Smooth muscle cell (in vitro differentiated cells): Measurements from ENCODE around the gene C10orf105. TPM values are rescaled to one million over a fixed set of nuclear protein-coding genes. Genes with fewer than 3 reads are reported as not detected.

Experiments
- DNase-seq: peaks from one replicate; lab custom pipeline; 2025; ENCODE audit not compliant: unreplicated experiment; lab: John Stamatoyannopoulos, UW
- H2AFZ ChIP-seq: fragments of 200-600 bp; sonication (generic); 2 replicates; pipeline ENCODE4 v1.6.0; 2016; ENCODE audit warnings: antibody characterized with exemption, low read depth, mild to moderate bottlenecking
- H3F3A ChIP-seq: fragments of 200-600 bp; sonication (generic); 2 replicates; pipeline ENCODE4 v1.6.0; 2017; ENCODE audit warnings: antibody characterized with exemption, low read depth
- H3K27ac ChIP-seq: fragments of 200-600 bp; sonication (generic); 2 replicates; pipeline ENCODE4 v1.5.1; 2016; ENCODE audit warnings: low read depth, mild to moderate bottlenecking
- H3K27me3 ChIP-seq: fragments of 200-600 bp; sonication (generic); 2 replicates; pipeline ENCODE4 v1.6.1; 2016; ENCODE audit warnings: low read depth, mild to moderate bottlenecking
- H3K36me3 ChIP-seq: fragments of 200-600 bp; sonication (generic); 2 replicates; pipeline ENCODE4 v1.5.1; 2016; ENCODE audit warnings: low read depth
- H3K4me1 ChIP-seq: fragments of 200-600 bp; sonication (generic); 2 replicates; pipeline ENCODE4 v1.5.1; 2016; ENCODE audit warnings: low read depth
- H3K4me2 ChIP-seq: fragments of 200-600 bp; sonication (generic); 2 replicates; pipeline ENCODE4 v1.6.0; 2016; ENCODE audit warnings: mild to moderate bottlenecking
- H3K4me3 ChIP-seq: fragments of 200-600 bp; sonication (generic); 2 replicates; pipeline ENCODE4 v1.5.1; 2016; ENCODE audit warnings: mild to moderate bottlenecking
- H3K79me2 ChIP-seq: fragments of 200-600 bp; sonication (generic); 2 replicates; pipeline ENCODE4 v1.6.0; 2016; ENCODE audit warnings: low read depth, mild to moderate bottlenecking
- H3K9ac ChIP-seq: fragments of 200-600 bp; sonication (generic); 2 replicates; pipeline ENCODE4 v1.6.0; 2016; ENCODE audit warnings: low read depth
- H3K9me3 ChIP-seq: fragments of 200-600 bp; sonication (generic); replicated peaks from 2 replicates; pipeline ENCODE4 v1.5.1; 2016; ENCODE audit warnings: low read depth
- H4K20me1 ChIP-seq: fragments of 200-600 bp; sonication (generic); 2 replicates; pipeline ENCODE4 v1.6.0; 2016; ENCODE audit warnings: low read depth
- CTCF ChIP-seq: fragments of 200-600 bp; sonication (generic); IDR thresholded peaks from 2 replicates; pipeline ENCODE4 v1.5.1; 2017; ENCODE audit warnings: borderline replicate concordance, mild to moderate bottlenecking, antibody characterized with exemption; ENCODE audit not compliant: insufficient read depth, poor library complexity, severe bottlenecking
- WGBS: methylation state at CpG from one replicate; pipeline ENCODE4 v1.1.7; 2016; ENCODE audit warnings: low lambda C conversion rate; 5-methylcytosine and 5-hydroxymethylcytosine counted together
- polyA plus RNA-seq: library from polyadenylated mRNA; unstranded; fragments of >200 nt; fragmentation: Nextera tagmentation; extraction: Ambion mirVana; gene quantifications from 2 replicates; pipeline ENCODE4 v1.2.1, GENCODE V29; 2016
- total RNA-seq: library from RNA; depleted of rRNA; stranded (reverse); fragments of >200 nt; gene quantifications from 2 replicates; pipeline ENCODE4 v1.2.3, GENCODE V29; 2014

Gene C10orf105
- total RNA-seq (0.09 TPM in 1 of 2 replicates, not detected in the other), polyA plus RNA-seq (not detected in 2 replicates)

GRCh38 chr10:71719464-71720201 is at the start of gene C10orf105:
Gene C10orf105, minus strand, starts transcription at chr10:71719778. Its CDS starts 3,441 bp downstream, at chr10:71716337.
- Histone ChIP-seq H2AFZ (no peak within 1 kb of the TSS), H3K79me2 (no peaks in the 10 kb centered on the region), H3K36me3 (no peaks in the 10 kb centered on the region), H4K20me1 (no peaks in the 10 kb centered on the region), H3K27me3 (no peaks in the 10 kb centered on the region), H3K9ac (no peak within 1 kb of the TSS), H3K4me2 (no peak within 1 kb of the TSS), H3K4me3 (no peak within 1 kb of the TSS), H3K9me3 (no peaks in the 10 kb centered on the region), H3F3A (no peaks in the 10 kb centered on the region), H3K4me1 (peaks cover 5% of the 10 kb centered on the region), H3K27ac (no peak within 1 kb of the TSS)
- TF ChIP-seq CTCF, result no peak
- WGBS, result 75% methylated on average over 14 of the region's 14 CpGs
- no peak for DNase-seq

- Histone ChIP-seq H3K27ac (no peak overlapping the region), H2AFZ (no peak overlapping the region), H3K4me1 (no peaks in the 10 kb centered on the region), H3K9me3 (no peaks in the 10 kb centered on the region), H3K36me3 (no peaks in the 10 kb centered on the region), H4K20me1 (no peaks in the 10 kb centered on the region), H3F3A (peaks cover 10% of the 10 kb centered on the region), H3K4me2 (no peak overlapping the region), H3K4me3 (no peak overlapping the region), H3K27me3 (no peaks in the 10 kb centered on the region), H3K9ac (no peak overlapping the region), H3K79me2 (no peaks in the 10 kb centered on the region)
- TF ChIP-seq CTCF, result no peak
- WGBS, result 86% methylated on average over 8 of the region's 10 CpGs
- DNase-seq, result no peak
Observed at GRCh38 chr10:71767420-71768035, 48.0 kb upstream of the C10orf105 start.

GRCh38 chr10:71766717-71767419 is 47.3 kb upstream of the C10orf105 start:
- Histone ChIP-seq H3K27ac (no peak overlapping the region), H3K27me3 (no peaks in the 10 kb centered on the region), H3K79me2 (no peaks in the 10 kb centered on the region), H3K9me3 (no peaks in the 10 kb centered on the region), H3K36me3 (no peaks in the 10 kb centered on the region), H3K4me1 (no peaks in the 10 kb centered on the region), H2AFZ (no peak overlapping the region), H3F3A (peaks cover 10% of the 10 kb centered on the region), H4K20me1 (no peaks in the 10 kb centered on the region), H3K9ac (no peak overlapping the region), H3K4me2 (no peak overlapping the region), H3K4me3 (no peak overlapping the region)
- TF ChIP-seq CTCF, result no peak
- DNase-seq, result no peak
- 63% methylated on average over 10 of the region's 10 CpGs for WGBS
